Activated effector memory CD4-positive, alpha-beta T cell treated with anti-CD3 and anti-CD28 coated beads, Interleukin-2, amount 50 U/mL, for 16 hours (primary cell): ENCODE results near the gene MRPS15.
"Not testable (repeated sequence)": the region's sequence is repeated elsewhere in the genome, so short reads cannot be mapped to it uniquely, and the experiment has no call there.

ENCODE experiments used
- DNase-seq: peaks from one replicate; pipeline ENCODE4 v3.0.0-alpha.2; 2020

MRPS15 gene

GRCh38 chr1:36482724-36483388 lies 18.7 kb upstream of the MRPS15 start, which contains the start of gene CSF3R:
TSS of gene CSF3R (minus strand) at chr1:36482913. CDS start at chr1:36479496, 3,417 bp downstream.
- DNase-seq: peak; percentile 51

GRCh38 chr1:36481771-36482723 lies 17.9 kb upstream of the MRPS15 start:
- peak; percentile 44 for DNase-seq

- DNase-seq: peak; percentile 42
Observed at GRCh38 chr1:36481091-36481490, 16.9 kb upstream of the MRPS15 start.

GRCh38 chr1:36480161-36480560 lies 16.0 kb upstream of the MRPS15 start:
- peak; percentile 52 for DNase-seq

GRCh38 chr1:36479505-36480051 lies 15.4 kb upstream of the MRPS15 start:
- no peak for DNase-seq

GRCh38 chr1:36477615-36478014 lies 13.4 kb upstream of the MRPS15 start:
- DNase-seq: not testable (repeated sequence)

GRCh38 chr1:36476945-36477344 lies 12.8 kb upstream of the MRPS15 start:
- no peak for DNase-seq

GRCh38 chr1:36475910-36476604 lies 11.9 kb upstream of the MRPS15 start:
- no peak for DNase-seq

- no peak for DNase-seq
Observed at GRCh38 chr1:36475341-36475740, 11.2 kb upstream of the MRPS15 start.

- DNase-seq: no peak
Observed at GRCh38 chr1:36472656-36473055, 8.5 kb upstream of the MRPS15 start.

GRCh38 chr1:36471830-36472641 lies 7.9 kb upstream of the MRPS15 start:
- no peak for DNase-seq

- no peak for DNase-seq
Observed at GRCh38 chr1:36469163-36469562, 5.0 kb upstream of the MRPS15 start.

GRCh38 chr1:36467700-36468455 lies 3.7 kb upstream of the MRPS15 start:
- no peak for DNase-seq

GRCh38 chr1:36467027-36467410 lies 2.8 kb upstream of the MRPS15 start:
- DNase-seq: no peak

GRCh38 chr1:36466370-36467026 lies 2.3 kb upstream of the MRPS15 start:
- no peak for DNase-seq

GRCh38 chr1:36465731-36466369 lies 1.7 kb upstream of the MRPS15 start:
- no peak for DNase-seq

GRCh38 chr1:36464605-36465393 lies 615 bp upstream of the MRPS15 start:
- DNase-seq: no peak

- no peak for DNase-seq
Observed at GRCh38 chr1:36463463-36463802, 751 bp downstream of the MRPS15 start.

GRCh38 chr1:36458910-36459309 lies 5.3 kb downstream of the MRPS15 start:
- peak; percentile 78 for DNase-seq

- no peak for DNase-seq
Observed at GRCh38 chr1:36457691-36458090, 6.5 kb downstream of the MRPS15 start.
